Measurements from ENCODE around the gene MLLT3.

The MLLT3 gene

DNA sequence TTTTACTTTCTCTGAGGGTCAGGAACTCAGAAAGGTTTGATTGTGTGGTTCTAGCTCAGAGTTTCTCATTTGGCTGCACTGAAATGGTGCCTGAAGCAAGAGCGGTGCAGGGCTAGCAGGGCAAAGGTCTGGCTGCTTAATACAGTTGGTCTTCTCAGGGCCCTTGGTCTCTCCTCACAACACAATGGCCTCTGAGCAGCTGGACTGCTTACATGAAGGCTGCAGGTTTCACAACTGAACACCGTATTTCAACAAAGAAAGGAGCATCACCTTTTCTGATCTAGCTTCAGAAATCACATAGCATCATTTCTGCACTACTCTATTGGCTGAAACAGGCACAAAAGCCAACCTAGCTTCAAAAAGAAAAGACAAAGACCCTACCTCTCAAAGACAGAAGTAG is 122.2 kb downstream of the MLLT3 start:
- Histone ChIP-seq H4K8ac (ENCODE audit: low read depth, low read length) (no peak overlapping the region), H3K4me3 (ENCODE audit: low read depth, low read length) (no peak overlapping the region), H3K27ac (ENCODE audit: low read depth, low read length) (no peak overlapping the region), H3K36me3 (ENCODE audit: control insufficient read depth in 1 of 2, insufficient read depth in 2 of 2, low read length in 2 of 2) (no peaks in the 10 kb centered on the region), H3K79me1 (ENCODE audit: low read length) (no peaks in the 10 kb centered on the region), H2BK12ac (ENCODE audit: low read length) (no peak overlapping the region), H2AFZ (ENCODE audit: insufficient read depth, low read length, poor library complexity) (no peak overlapping the region), H3K4ac (ENCODE audit: low read depth, low read length) (no peak overlapping the region), H2BK120ac (ENCODE audit: insufficient read depth, low read length, poor library complexity) (no peak overlapping the region), H2AK5ac (ENCODE audit: low read length) (no peak overlapping the region), H3K4me1 (ENCODE audit: control insufficient read depth in 1 of 2, insufficient read depth in 2 of 2, low read length in 2 of 2) (no peaks in the 10 kb centered on the region), H2BK5ac (ENCODE audit: low read depth, low read length, poor library complexity) (no peak overlapping the region), H3K9me3 (ENCODE audit: insufficient read depth, low read depth, low read length) (no peaks in the 10 kb centered on the region), H3K9ac (ENCODE audit: low read length) (no peak overlapping the region), H3K79me2 (ENCODE audit: control insufficient read depth, insufficient read depth, low read length, poor library complexity) (no peaks in the 10 kb centered on the region), H3K27me3 (ENCODE audit: insufficient read depth, low read length) (no peaks in the 10 kb centered on the region), H3K18ac (ENCODE audit: low read length) (no peak overlapping the region), H4K12ac (ENCODE audit: low read depth, low read length) (no peak overlapping the region), H3K14ac (ENCODE audit: low read length) (no peak overlapping the region), H3K4me2 (ENCODE audit: low read length) (no peak overlapping the region), H4K91ac (ENCODE audit: low read depth, low read length) (no peak overlapping the region), H3K23ac (ENCODE audit: low read length) (no peak overlapping the region)
- no CpG with 5 or more reads among the region's 2 CpGs for WGBS (ENCODE audit: extremely low coverage, insufficient coverage, insufficient read length)
- no peak for DNase-seq

DNA sequence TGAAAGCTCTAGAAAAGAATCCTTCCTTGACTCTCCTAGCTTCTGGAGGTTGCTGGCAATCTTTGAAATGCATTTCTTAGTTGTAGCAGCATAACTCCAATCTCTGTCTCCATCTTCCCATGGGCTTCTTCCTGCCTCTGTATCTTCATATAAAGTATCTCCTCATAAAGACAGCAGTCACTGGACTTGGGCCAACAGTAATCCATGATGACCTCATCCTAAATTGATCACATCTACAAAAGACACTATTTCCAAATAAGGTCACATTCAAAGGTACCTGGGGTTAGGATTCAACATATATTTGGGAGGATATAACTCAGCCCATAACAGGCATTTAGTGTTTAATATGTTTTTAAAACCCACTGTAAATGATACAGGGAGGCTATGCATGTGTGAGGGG is 123.3 kb downstream of the MLLT3 start:
- H2BK120ac ChIP-seq (ENCODE audit: insufficient read depth, low read length, poor library complexity): no peak overlapping the region
- no peak overlapping the region for H2BK5ac ChIP-seq (ENCODE audit: low read depth, low read length, poor library complexity)
- H2BK12ac ChIP-seq (ENCODE audit: low read length): no peak overlapping the region
- H2AK5ac ChIP-seq (ENCODE audit: low read length): no peak overlapping the region
- DNase-seq: no peak
- H3K9me3 ChIP-seq (ENCODE audit: insufficient read depth, low read depth, low read length): no peaks in the 10 kb centered on the region
- H3K9ac ChIP-seq (ENCODE audit: low read length): no peak overlapping the region
- no peak overlapping the region for H4K91ac ChIP-seq (ENCODE audit: low read depth, low read length)
- no peak overlapping the region for H3K18ac ChIP-seq (ENCODE audit: low read length)
- no peak overlapping the region for H2AFZ ChIP-seq (ENCODE audit: insufficient read depth, low read length, poor library complexity)
- no peaks in the 10 kb centered on the region for H3K79me2 ChIP-seq (ENCODE audit: control insufficient read depth, insufficient read depth, low read length, poor library complexity)
- H3K4me2 ChIP-seq (ENCODE audit: low read length): no peak overlapping the region
- no peak overlapping the region for H3K4me3 ChIP-seq (ENCODE audit: low read depth, low read length)
- H3K27me3 ChIP-seq (ENCODE audit: insufficient read depth, low read length): no peaks in the 10 kb centered on the region
- H3K79me1 ChIP-seq (ENCODE audit: low read length): no peaks in the 10 kb centered on the region
- no peaks in the 10 kb centered on the region for H3K4me1 ChIP-seq (ENCODE audit: control insufficient read depth in 1 of 2, insufficient read depth in 2 of 2, low read length in 2 of 2)
- H3K4ac ChIP-seq (ENCODE audit: low read depth, low read length): no peak overlapping the region
- no peak overlapping the region for H3K27ac ChIP-seq (ENCODE audit: low read depth, low read length)
- H3K36me3 ChIP-seq (ENCODE audit: control insufficient read depth in 1 of 2, insufficient read depth in 2 of 2, low read length in 2 of 2): no peaks in the 10 kb centered on the region
- no peak overlapping the region for H3K14ac ChIP-seq (ENCODE audit: low read length)
- no peak overlapping the region for H4K8ac ChIP-seq (ENCODE audit: low read depth, low read length)
- no peak overlapping the region for H4K12ac ChIP-seq (ENCODE audit: low read depth, low read length)
- H3K23ac ChIP-seq (ENCODE audit: low read length): no peak overlapping the region

GRCh38 chr9:20496328-20496727 is 126.0 kb downstream of the MLLT3 start:
- Histone ChIP-seq H3K4ac (ENCODE audit: low read depth, low read length) (no peak overlapping the region), H2AK5ac (ENCODE audit: low read length) (no peak overlapping the region), H3K27me3 (ENCODE audit: insufficient read depth, low read length) (no peaks in the 10 kb centered on the region), H3K4me2 (ENCODE audit: low read length) (no peak overlapping the region), H3K4me3 (ENCODE audit: low read depth, low read length) (no peak overlapping the region), H2AFZ (ENCODE audit: insufficient read depth, low read length, poor library complexity) (no peak overlapping the region), H2BK5ac (ENCODE audit: low read depth, low read length, poor library complexity) (no peak overlapping the region), H3K18ac (ENCODE audit: low read length) (no peak overlapping the region), H3K27ac (ENCODE audit: low read depth, low read length) (no peak overlapping the region), H3K9ac (ENCODE audit: low read length) (no peak overlapping the region), H4K8ac (ENCODE audit: low read depth, low read length) (no peak overlapping the region), H3K14ac (ENCODE audit: low read length) (no peak overlapping the region), H4K91ac (ENCODE audit: low read depth, low read length) (no peak overlapping the region), H2BK12ac (ENCODE audit: low read length) (no peak overlapping the region), H3K4me1 (ENCODE audit: control insufficient read depth in 1 of 2, insufficient read depth in 2 of 2, low read length in 2 of 2) (no peaks in the 10 kb centered on the region), H3K79me2 (ENCODE audit: control insufficient read depth, insufficient read depth, low read length, poor library complexity) (no peaks in the 10 kb centered on the region), H3K9me3 (ENCODE audit: insufficient read depth, low read depth, low read length) (no peaks in the 10 kb centered on the region), H2BK120ac (ENCODE audit: insufficient read depth, low read length, poor library complexity) (no peak overlapping the region), H3K36me3 (ENCODE audit: control insufficient read depth in 1 of 2, insufficient read depth in 2 of 2, low read length in 2 of 2) (no peaks in the 10 kb centered on the region), H4K12ac (ENCODE audit: low read depth, low read length) (no peak overlapping the region), H3K23ac (ENCODE audit: low read length) (no peak overlapping the region), H3K79me1 (ENCODE audit: low read length) (no peaks in the 10 kb centered on the region)
- no peak for DNase-seq
- no CpG with 5 or more reads among the region's 2 CpGs for WGBS (ENCODE audit: extremely low coverage, insufficient coverage, insufficient read length)

DNA sequence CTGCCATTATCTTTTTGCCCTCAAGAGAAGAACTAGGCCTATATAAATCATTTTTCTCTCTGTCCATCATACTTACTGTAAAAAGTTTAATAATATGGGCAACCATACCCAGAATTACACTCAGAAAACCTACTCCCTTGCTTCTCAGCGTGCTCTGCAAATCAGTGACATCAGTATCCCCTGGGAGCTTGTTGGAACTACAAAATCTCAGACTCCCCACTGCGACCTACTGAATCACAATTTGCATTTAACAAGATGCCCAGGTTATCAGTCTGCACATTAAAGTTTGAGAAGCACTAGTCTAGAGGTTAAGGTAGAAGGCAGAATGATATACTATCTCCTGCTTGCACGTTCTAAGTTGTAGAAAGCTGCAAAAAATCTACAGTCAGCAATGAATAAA is 127.2 kb downstream of the MLLT3 start:
- no peaks in the 10 kb centered on the region for H3K4me1 ChIP-seq (ENCODE audit: control insufficient read depth in 1 of 2, insufficient read depth in 2 of 2, low read length in 2 of 2)
- H3K79me1 ChIP-seq (ENCODE audit: low read length): no peaks in the 10 kb centered on the region
- no peak overlapping the region for H4K8ac ChIP-seq (ENCODE audit: low read depth, low read length)
- no peak for DNase-seq
- no peak overlapping the region for H2AK5ac ChIP-seq (ENCODE audit: low read length)
- no peak overlapping the region for H3K4ac ChIP-seq (ENCODE audit: low read depth, low read length)
- no peaks in the 10 kb centered on the region for H3K9me3 ChIP-seq (ENCODE audit: insufficient read depth, low read depth, low read length)
- no peak overlapping the region for H3K23ac ChIP-seq (ENCODE audit: low read length)
- no peak overlapping the region for H2BK12ac ChIP-seq (ENCODE audit: low read length)
- H3K79me2 ChIP-seq (ENCODE audit: control insufficient read depth, insufficient read depth, low read length, poor library complexity): no peaks in the 10 kb centered on the region
- H3K18ac ChIP-seq (ENCODE audit: low read length): no peak overlapping the region
- no peaks in the 10 kb centered on the region for H3K27me3 ChIP-seq (ENCODE audit: insufficient read depth, low read length)
- no peak overlapping the region for H3K14ac ChIP-seq (ENCODE audit: low read length)
- no peak overlapping the region for H2AFZ ChIP-seq (ENCODE audit: insufficient read depth, low read length, poor library complexity)
- no peaks in the 10 kb centered on the region for H3K36me3 ChIP-seq (ENCODE audit: control insufficient read depth in 1 of 2, insufficient read depth in 2 of 2, low read length in 2 of 2)
- no peak overlapping the region for H2BK120ac ChIP-seq (ENCODE audit: insufficient read depth, low read length, poor library complexity)
- WGBS (ENCODE audit: extremely low coverage, insufficient coverage, insufficient read length): no CpG with 5 or more reads among the region's 3 CpGs
- H4K12ac ChIP-seq (ENCODE audit: low read depth, low read length): no peak overlapping the region
- no peak overlapping the region for H3K27ac ChIP-seq (ENCODE audit: low read depth, low read length)
- H4K91ac ChIP-seq (ENCODE audit: low read depth, low read length): no peak overlapping the region
- no peak overlapping the region for H3K4me3 ChIP-seq (ENCODE audit: low read depth, low read length)
- H3K9ac ChIP-seq (ENCODE audit: low read length): no peak overlapping the region
- no peak overlapping the region for H2BK5ac ChIP-seq (ENCODE audit: low read depth, low read length, poor library complexity)
- no peak overlapping the region for H3K4me2 ChIP-seq (ENCODE audit: low read length)

DNA sequence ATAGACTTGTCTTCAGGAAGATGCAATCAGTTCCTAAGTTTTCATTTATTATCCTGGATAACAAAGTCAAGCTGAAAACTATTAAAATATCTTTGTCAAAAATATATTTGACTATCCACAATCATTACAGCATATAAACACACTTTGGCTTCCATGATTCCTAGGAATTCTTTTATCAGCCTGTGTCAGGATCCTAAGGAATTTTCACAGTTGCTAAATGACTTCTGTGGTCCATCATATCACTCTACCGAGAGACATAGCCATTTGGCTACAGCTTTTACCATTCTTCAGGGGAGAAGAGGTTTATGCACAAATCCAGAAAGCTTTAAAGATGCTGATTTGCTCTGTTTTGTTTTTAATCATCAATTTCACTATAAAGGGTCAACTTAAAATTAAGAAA is 128.3 kb downstream of the MLLT3 start:
- H4K91ac ChIP-seq (ENCODE audit: low read depth, low read length): no peak overlapping the region
- H3K27me3 ChIP-seq (ENCODE audit: insufficient read depth, low read length): no peaks in the 10 kb centered on the region
- no peaks in the 10 kb centered on the region for H3K79me2 ChIP-seq (ENCODE audit: control insufficient read depth, insufficient read depth, low read length, poor library complexity)
- no peak for DNase-seq
- no peak overlapping the region for H3K4ac ChIP-seq (ENCODE audit: low read depth, low read length)
- no peak overlapping the region for H4K8ac ChIP-seq (ENCODE audit: low read depth, low read length)
- H3K23ac ChIP-seq (ENCODE audit: low read length): no peak overlapping the region
- no peak overlapping the region for H2BK120ac ChIP-seq (ENCODE audit: insufficient read depth, low read length, poor library complexity)
- no peak overlapping the region for H3K18ac ChIP-seq (ENCODE audit: low read length)
- no peaks in the 10 kb centered on the region for H3K36me3 ChIP-seq (ENCODE audit: control insufficient read depth in 1 of 2, insufficient read depth in 2 of 2, low read length in 2 of 2)
- H4K12ac ChIP-seq (ENCODE audit: low read depth, low read length): no peak overlapping the region
- no peak overlapping the region for H2BK12ac ChIP-seq (ENCODE audit: low read length)
- WGBS (ENCODE audit: extremely low coverage, insufficient coverage, insufficient read length): no CpG with 5 or more reads among the region's 1 CpG
- H3K4me1 ChIP-seq (ENCODE audit: control insufficient read depth in 1 of 2, insufficient read depth in 2 of 2, low read length in 2 of 2): no peaks in the 10 kb centered on the region
- H3K4me2 ChIP-seq (ENCODE audit: low read length): no peak overlapping the region
- no peak overlapping the region for H3K27ac ChIP-seq (ENCODE audit: low read depth, low read length)
- no peaks in the 10 kb centered on the region for H3K9me3 ChIP-seq (ENCODE audit: insufficient read depth, low read depth, low read length)
- no peaks in the 10 kb centered on the region for H3K79me1 ChIP-seq (ENCODE audit: low read length)
- no peak overlapping the region for H2BK5ac ChIP-seq (ENCODE audit: low read depth, low read length, poor library complexity)
- H3K4me3 ChIP-seq (ENCODE audit: low read depth, low read length): no peak overlapping the region
- H3K14ac ChIP-seq (ENCODE audit: low read length): no peak overlapping the region
- no peak overlapping the region for H2AK5ac ChIP-seq (ENCODE audit: low read length)
- H3K9ac ChIP-seq (ENCODE audit: low read length): no peak overlapping the region
- no peak overlapping the region for H2AFZ ChIP-seq (ENCODE audit: insufficient read depth, low read length, poor library complexity)

Measured in trophoblast cell (in vitro differentiated cells and primary cell).